WTC11 (cell line): ENCODE data around the gene ARPC2. TPM values are rescaled to one million over a fixed set of nuclear protein-coding genes. Genes with fewer than 3 reads are reported as not detected.
"Not testable (repeated sequence)": the region's sequence is repeated elsewhere in the genome, so short reads cannot be mapped to it uniquely, and the experiment has no call there.

Source experiments
- ATAC-seq: fragments of 200-7000 bp; cut with Tn5 transposase; 2 replicates; pipeline ENCODE4 v1.10.0; 2021; ENCODE audit warnings: mild to moderate bottlenecking, moderate library complexity
- CTCF ChIA-PET: fragments of 300-600 bp; sonication (Branson Sonifier 250); formaldehyde crosslinking; loops from one replicate; lab custom pipeline; 2021; ENCODE audit warnings: antibody characterized with exemption; lab: Charles Lee
- POLR2A ChIA-PET: fragments of 350-600 bp; sonication (Branson Sonifier 250); formaldehyde crosslinking; loops from one replicate; lab custom pipeline; 2021; ENCODE audit warnings: antibody characterized with exemption; lab: Charles Lee
- DNase-seq: peaks from one replicate; pipeline ENCODE4 v3.0.0; 2021; ENCODE audit warnings: low spot score
- H3K27ac Mint-ChIP-seq: 2 replicates; pipeline ENCODE4 v1.8.0; 2021; ENCODE audit warnings: mixed read lengths
- H3K27me3 Mint-ChIP-seq: 2 replicates; pipeline ENCODE4 v1.8.0; 2021; ENCODE audit warnings: low read depth, mild to moderate bottlenecking, moderate library complexity, mixed read lengths
- H3K36me3 Mint-ChIP-seq: 2 replicates; pipeline ENCODE4 v1.8.0; 2021; ENCODE audit warnings: mixed read lengths
- H3K4me1 Mint-ChIP-seq: 2 replicates; pipeline ENCODE4 v1.8.0; 2022; ENCODE audit warnings: mixed read lengths
- H3K4me3 Mint-ChIP-seq: 2 replicates; pipeline ENCODE4 v1.8.0; 2021; ENCODE audit warnings: mild to moderate bottlenecking, moderate library complexity, mixed read lengths
- H3K9me3 Mint-ChIP-seq: 2 replicates; pipeline ENCODE4 v1.8.0; 2021; ENCODE audit warnings: mixed read lengths
- CREB1 ChIP-seq: sonication (generic); formaldehyde crosslinking; IDR thresholded peaks from 2 replicates; pipeline ENCODE4 v1.8.0; 2023; ENCODE audit warnings: mild to moderate bottlenecking, missing genetic modification reagents
- ELF4 ChIP-seq: sonication (generic); formaldehyde crosslinking; IDR thresholded peaks from 2 replicates; pipeline ENCODE4 v1.8.1; 2022; ENCODE audit warnings: low read depth, mild to moderate bottlenecking, moderate library complexity, missing genetic modification reagents
- EMX1 ChIP-seq: fragments of 250-450 bp; sonication (Bioruptor Pico); IDR thresholded peaks from 2 replicates; pipeline ENCODE4 v1.8.0; 2021; ENCODE audit warnings: mild to moderate bottlenecking
- GRHL2 ChIP-seq: fragments of 250-450 bp; sonication (Bioruptor Pico); IDR thresholded peaks from 2 replicates; pipeline ENCODE4 v1.8.0; 2022; ENCODE audit warnings: mild to moderate bottlenecking, moderate library complexity; ENCODE audit not compliant: insufficient replicate concordance, severe bottlenecking
- GTF2I ChIP-seq: fragments of 250-450 bp; sonication (Bioruptor Pico); conservative IDR thresholded peaks from 2 replicates; pipeline ENCODE4 v1.4.0; 2021; ENCODE audit warnings: mild to moderate bottlenecking
- NFATC4 ChIP-seq: fragments of 250-450 bp; sonication (Bioruptor Pico); IDR thresholded peaks from 2 replicates; pipeline ENCODE4 v1.9.0; 2021; ENCODE audit warnings: mild to moderate bottlenecking
- NFE2L1 ChIP-seq: sonication (generic); formaldehyde crosslinking; IDR thresholded peaks from 2 replicates; pipeline ENCODE4 v1.8.1; 2023; ENCODE audit warnings: missing genetic modification reagents
- NFYB ChIP-seq: sonication (generic); formaldehyde crosslinking; conservative IDR thresholded peaks from 2 replicates; pipeline ENCODE4 v1.8.0; 2022; ENCODE audit warnings: low read depth, missing genetic modification reagents
- SMAD4 ChIP-seq: sonication (generic); formaldehyde crosslinking; IDR thresholded peaks from 2 replicates; pipeline ENCODE4 v1.8.0; 2022; ENCODE audit warnings: mild to moderate bottlenecking, missing genetic modification reagents
- TCF7 ChIP-seq: sonication (generic); formaldehyde crosslinking; IDR thresholded peaks from 2 replicates; pipeline ENCODE4 v1.8.0; 2022; ENCODE audit warnings: mild to moderate bottlenecking, low read depth, missing genetic modification reagents, moderate library complexity
- ZNF121 ChIP-seq: sonication (generic); formaldehyde crosslinking; IDR thresholded peaks from 2 replicates; pipeline ENCODE4 v1.8.0; 2023; ENCODE audit warnings: missing genetic modification reagents
- ZNF263 ChIP-seq: sonication (generic); formaldehyde crosslinking; IDR thresholded peaks from 2 replicates; pipeline ENCODE4 v1.8.1; 2022; ENCODE audit warnings: low read depth, mild to moderate bottlenecking, moderate library complexity, missing genetic modification reagents
- ZNF317 ChIP-seq: sonication (generic); formaldehyde crosslinking; IDR thresholded peaks from 2 replicates; pipeline ENCODE4 v1.8.1; 2023; ENCODE audit warnings: low read depth, mild to moderate bottlenecking, moderate library complexity, missing genetic modification reagents, borderline replicate concordance
- total RNA-seq: library from RNA; stranded (reverse); gene quantifications from 3 replicates; pipeline ENCODE4 v1.2.3, GENCODE V29; 2021
- TF ChIP-seq, protein P1 (sequence below): fragments of 250-450 bp; sonication (Bioruptor Pico); IDR thresholded peaks from 2 replicates; pipeline ENCODE4 v1.8.0; 2021; ENCODE audit warnings: mild to moderate bottlenecking
- TF ChIP-seq, protein P2 (sequence below): sonication (generic); formaldehyde crosslinking; IDR thresholded peaks from 2 replicates; pipeline ENCODE4 v1.8.1; 2023; ENCODE audit warnings: mild to moderate bottlenecking, missing genetic modification reagents
- TF ChIP-seq, protein P3 (sequence below): sonication (generic); formaldehyde crosslinking; IDR thresholded peaks from 2 replicates; pipeline ENCODE4 v1.8.0; 2022; ENCODE audit warnings: mild to moderate bottlenecking, missing genetic modification reagents
- TF ChIP-seq, protein P4 (sequence below): sonication (generic); formaldehyde crosslinking; IDR thresholded peaks from 2 replicates; pipeline ENCODE4 v1.8.0; 2022; ENCODE audit warnings: mild to moderate bottlenecking, missing genetic modification reagents
- TF ChIP-seq, protein P5 (sequence below): sonication (generic); formaldehyde crosslinking; IDR thresholded peaks from 2 replicates; pipeline ENCODE4 v1.8.1; 2022; ENCODE audit warnings: low read depth, missing genetic modification reagents, borderline replicate concordance
- TF ChIP-seq, protein P6 (sequence below): fragments of 250-450 bp; sonication (Bioruptor Pico); conservative IDR thresholded peaks from 2 replicates; pipeline ENCODE4 v1.9.0; 2021; ENCODE audit warnings: mild to moderate bottlenecking

Gene ARPC2
- total RNA-seq, 1 experiment from 2014 or later, result 184 TPM

DNA sequence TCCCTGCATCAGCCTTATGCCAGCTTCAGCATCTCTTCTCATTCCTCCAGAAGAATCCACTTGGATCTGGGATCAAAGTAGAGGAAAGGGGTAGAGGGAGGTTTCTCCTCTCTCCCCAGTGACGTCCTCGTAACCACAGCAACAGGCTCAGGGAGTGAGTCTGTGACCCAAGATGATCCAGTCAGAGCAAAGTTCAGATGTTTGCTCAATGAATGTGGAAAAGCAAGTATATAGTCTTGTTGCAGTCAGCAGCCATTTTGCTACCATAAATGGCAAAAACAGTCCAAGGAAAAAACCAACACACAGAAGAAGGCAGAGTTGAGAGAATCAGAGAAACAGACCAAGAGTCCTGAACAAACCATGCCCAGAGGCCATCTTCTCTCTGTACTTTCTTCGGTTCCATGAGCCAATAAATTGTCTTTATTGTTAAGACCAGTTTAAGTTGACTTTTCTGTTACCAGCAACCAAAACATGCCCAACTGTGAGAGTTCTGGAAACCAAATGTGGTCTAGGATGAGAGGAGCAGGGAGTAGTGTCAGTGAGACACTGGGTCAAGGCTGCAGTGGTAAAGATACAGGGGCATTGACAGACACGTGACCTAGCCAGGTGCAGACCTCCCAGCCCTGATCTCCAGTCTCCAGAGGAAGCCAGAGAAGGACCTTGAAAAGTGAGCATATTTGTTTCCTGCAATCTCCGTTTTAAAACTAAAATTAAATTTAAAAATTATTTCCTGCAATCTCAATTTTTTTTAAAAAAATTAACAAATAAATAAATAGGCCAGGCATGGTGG, 47.0 kb upstream of the ARPC2 start:
- TF ChIP-seq ZNF263 (CRISPR knock-in tag) (no peak), ZNF121 (CRISPR knock-in tag) (no peak), NFYB (CRISPR knock-in tag) (no peak)
- TF ChIP-seq, protein P1, sequence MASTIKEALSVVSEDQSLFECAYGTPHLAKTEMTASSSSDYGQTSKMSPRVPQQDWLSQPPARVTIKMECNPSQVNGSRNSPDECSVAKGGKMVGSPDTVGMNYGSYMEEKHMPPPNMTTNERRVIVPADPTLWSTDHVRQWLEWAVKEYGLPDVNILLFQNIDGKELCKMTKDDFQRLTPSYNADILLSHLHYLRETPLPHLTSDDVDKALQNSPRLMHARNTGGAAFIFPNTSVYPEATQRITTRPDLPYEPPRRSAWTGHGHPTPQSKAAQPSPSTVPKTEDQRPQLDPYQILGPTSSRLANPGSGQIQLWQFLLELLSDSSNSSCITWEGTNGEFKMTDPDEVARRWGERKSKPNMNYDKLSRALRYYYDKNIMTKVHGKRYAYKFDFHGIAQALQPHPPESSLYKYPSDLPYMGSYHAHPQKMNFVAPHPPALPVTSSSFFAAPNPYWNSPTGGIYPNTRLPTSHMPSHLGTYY (CRISPR knock-in tag), result no peak
- TF ChIP-seq, protein P2, sequence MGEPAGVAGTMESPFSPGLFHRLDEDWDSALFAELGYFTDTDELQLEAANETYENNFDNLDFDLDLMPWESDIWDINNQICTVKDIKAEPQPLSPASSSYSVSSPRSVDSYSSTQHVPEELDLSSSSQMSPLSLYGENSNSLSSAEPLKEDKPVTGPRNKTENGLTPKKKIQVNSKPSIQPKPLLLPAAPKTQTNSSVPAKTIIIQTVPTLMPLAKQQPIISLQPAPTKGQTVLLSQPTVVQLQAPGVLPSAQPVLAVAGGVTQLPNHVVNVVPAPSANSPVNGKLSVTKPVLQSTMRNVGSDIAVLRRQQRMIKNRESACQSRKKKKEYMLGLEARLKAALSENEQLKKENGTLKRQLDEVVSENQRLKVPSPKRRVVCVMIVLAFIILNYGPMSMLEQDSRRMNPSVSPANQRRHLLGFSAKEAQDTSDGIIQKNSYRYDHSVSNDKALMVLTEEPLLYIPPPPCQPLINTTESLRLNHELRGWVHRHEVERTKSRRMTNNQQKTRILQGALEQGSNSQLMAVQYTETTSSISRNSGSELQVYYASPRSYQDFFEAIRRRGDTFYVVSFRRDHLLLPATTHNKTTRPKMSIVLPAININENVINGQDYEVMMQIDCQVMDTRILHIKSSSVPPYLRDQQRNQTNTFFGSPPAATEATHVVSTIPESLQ (CRISPR knock-in tag), result no peak
- TF ChIP-seq, protein P3, sequence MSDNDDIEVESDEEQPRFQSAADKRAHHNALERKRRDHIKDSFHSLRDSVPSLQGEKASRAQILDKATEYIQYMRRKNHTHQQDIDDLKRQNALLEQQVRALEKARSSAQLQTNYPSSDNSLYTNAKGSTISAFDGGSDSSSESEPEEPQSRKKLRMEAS (CRISPR knock-in tag), result no peak
- DNase-seq (no peak), ATAC-seq (no peak)
- Mint-ChIP-seq H3K4me3 (no peak overlapping the region), H3K36me3 (no peaks in the 10 kb centered on the region), H3K4me1 (peaks cover 15% of the 10 kb centered on the region), H3K9me3 (no peaks in the 10 kb centered on the region), H3K27ac (no peak overlapping the region), H3K27me3 (no peaks in the 10 kb centered on the region)
- POLR2A ChIA-PET, result no interaction called here
- CTCF ChIA-PET, result no interaction called here

DNA sequence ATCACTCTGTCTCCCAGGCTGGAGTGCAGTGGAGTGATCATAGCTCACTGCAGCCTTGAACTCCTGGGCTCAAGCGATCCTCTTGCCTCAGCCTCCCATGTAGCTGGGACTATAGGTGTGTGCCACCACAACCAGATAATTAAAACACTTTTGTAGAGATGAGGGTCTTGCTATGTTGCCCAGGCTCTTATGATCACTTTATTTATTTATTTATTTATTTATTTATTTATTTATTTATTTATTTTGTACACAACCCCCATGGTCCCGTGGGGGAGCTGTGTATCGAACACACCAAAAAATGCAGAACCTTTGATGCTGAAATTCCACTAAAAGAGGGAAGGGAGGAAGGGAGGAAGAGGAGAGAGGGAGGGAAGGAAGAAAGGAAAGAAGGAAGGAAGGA, 45.2 kb upstream of the ARPC2 start:
- H3K27ac Mint-ChIP-seq, H3K9me3 Mint-ChIP-seq, POLR2A ChIA-PET, ATAC-seq, H3K4me3 Mint-ChIP-seq, DNase-seq, H3K36me3 Mint-ChIP-seq, H3K27me3 Mint-ChIP-seq: not testable (repeated sequence)
- H3K4me1 Mint-ChIP-seq, result peaks cover 15% of the 10 kb centered on the region
- CTCF ChIA-PET, result interaction anchor here (1.7 kb wide), 1 partner anchor 16 kb away, joined by 3 read pairs; no protein-coding TSS in a partner anchor

DNA sequence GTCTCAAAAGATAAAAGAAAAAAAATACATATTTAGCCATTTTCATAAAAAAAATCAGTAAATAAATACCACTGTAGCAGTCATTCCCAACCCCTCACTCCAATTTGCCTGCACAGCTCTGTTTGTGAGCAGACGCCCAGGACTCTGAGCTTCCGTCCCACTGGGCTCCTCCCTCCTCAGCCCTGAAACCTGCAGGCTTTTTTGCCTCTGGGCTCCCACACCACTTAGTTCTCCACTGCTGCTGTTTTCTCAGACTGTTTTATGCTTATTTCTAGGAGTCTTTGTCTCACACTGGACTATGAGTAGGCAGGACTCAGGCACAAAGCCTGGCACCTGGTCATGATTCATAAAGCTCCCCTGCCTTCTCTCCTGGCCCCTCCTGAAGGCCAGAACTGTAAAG, 44.1 kb upstream of the ARPC2 start:
- no peak for TF ChIP-seq NFE2L1
- TF ChIP-seq ZNF317 (CRISPR knock-in tag), result no peak
- TF ChIP-seq TCF7 (CRISPR knock-in tag), result no peak
- no peak for TF ChIP-seq EMX1 (CRISPR knock-in tag)
- TF ChIP-seq, protein P4, sequence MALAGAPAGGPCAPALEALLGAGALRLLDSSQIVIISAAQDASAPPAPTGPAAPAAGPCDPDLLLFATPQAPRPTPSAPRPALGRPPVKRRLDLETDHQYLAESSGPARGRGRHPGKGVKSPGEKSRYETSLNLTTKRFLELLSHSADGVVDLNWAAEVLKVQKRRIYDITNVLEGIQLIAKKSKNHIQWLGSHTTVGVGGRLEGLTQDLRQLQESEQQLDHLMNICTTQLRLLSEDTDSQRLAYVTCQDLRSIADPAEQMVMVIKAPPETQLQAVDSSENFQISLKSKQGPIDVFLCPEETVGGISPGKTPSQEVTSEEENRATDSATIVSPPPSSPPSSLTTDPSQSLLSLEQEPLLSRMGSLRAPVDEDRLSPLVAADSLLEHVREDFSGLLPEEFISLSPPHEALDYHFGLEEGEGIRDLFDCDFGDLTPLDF, result no peak
- TF ChIP-seq SMAD4, result no peak
- TF ChIP-seq, protein P5, sequence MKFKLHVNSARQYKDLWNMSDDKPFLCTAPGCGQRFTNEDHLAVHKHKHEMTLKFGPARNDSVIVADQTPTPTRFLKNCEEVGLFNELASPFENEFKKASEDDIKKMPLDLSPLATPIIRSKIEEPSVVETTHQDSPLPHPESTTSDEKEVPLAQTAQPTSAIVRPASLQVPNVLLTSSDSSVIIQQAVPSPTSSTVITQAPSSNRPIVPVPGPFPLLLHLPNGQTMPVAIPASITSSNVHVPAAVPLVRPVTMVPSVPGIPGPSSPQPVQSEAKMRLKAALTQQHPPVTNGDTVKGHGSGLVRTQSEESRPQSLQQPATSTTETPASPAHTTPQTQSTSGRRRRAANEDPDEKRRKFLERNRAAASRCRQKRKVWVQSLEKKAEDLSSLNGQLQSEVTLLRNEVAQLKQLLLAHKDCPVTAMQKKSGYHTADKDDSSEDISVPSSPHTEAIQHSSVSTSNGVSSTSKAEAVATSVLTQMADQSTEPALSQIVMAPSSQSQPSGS, result no peak
- TF ChIP-seq GRHL2 (CRISPR knock-in tag), result no peak
- TF ChIP-seq, protein P1 (CRISPR knock-in tag), result no peak
- TF ChIP-seq NFATC4 (CRISPR knock-in tag), result no peak
- no peak for TF ChIP-seq ELF4 (CRISPR knock-in tag)
- no peak for TF ChIP-seq ZNF263 (CRISPR knock-in tag)
- TF ChIP-seq, protein P6, sequence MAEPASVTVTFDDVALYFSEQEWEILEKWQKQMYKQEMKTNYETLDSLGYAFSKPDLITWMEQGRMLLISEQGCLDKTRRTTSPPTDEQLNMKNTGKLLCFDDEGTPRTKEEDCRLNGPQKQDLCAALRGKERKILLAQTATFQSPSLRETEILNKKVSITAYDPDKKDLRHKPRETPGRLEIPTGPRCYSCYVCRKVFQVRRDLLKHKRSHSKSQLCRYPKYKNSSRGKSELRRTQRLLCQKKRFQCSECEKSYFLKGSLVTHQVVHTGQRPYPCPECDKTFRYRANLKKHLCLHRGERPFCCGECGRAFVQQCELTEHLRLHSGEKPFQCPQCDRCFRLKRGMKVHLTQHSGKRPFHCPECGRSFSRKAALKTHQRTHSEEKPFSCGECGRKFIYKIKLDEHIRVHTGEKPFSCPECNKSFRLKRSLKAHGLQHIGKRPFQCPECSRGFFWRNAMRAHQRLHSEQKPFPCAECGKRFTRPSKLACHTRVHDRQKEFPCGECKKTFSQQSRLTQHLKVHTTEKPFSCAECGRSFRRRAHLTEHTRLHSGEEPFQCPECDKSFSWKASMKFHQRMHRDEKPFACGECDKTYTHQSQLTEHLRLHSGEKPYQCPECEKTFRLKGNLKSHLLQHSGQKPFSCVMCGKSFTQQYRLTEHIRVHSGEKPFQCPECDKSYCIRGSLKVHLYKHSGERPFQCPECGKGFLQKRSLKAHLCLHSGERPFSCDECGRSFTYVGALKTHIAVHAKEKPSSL (CRISPR knock-in tag), result no peak
- TF ChIP-seq GTF2I (CRISPR knock-in tag), result no peak
- no peak for TF ChIP-seq CREB1
- no peak for ATAC-seq
- Mint-ChIP-seq H3K4me3 (no peak overlapping the region), H3K36me3 (no peaks in the 10 kb centered on the region), H3K27me3 (no peaks in the 10 kb centered on the region), H3K9me3 (no peaks in the 10 kb centered on the region), H3K27ac (no peak overlapping the region), H3K4me1 (peaks cover 11% of the 10 kb centered on the region)
- POLR2A ChIA-PET, result no interaction called here
- CTCF ChIA-PET, result interaction anchor here (0.6 to 1.7 kb wide), 3 partner anchors 9 to 95 kb away, joined by 3 read pairs; no protein-coding TSS in a partner anchor
- no peak for DNase-seq
